ENCODE results near the gene SELENOF.

GRCh38 chr1:86856196-86856595 is 57.7 kb downstream of the SELENOF start:
- no peak for TF ChIP-seq BRCA1 (IDR thresholded peaks at IDR 0.05; ENCODE audit: low read depth, low read length)
- TF ChIP-seq MYC (IDR thresholded peaks at IDR 0.05; ENCODE audit: insufficient read depth, insufficient read length, insufficient replicate concordance, low read length, severe bottlenecking), result no peak
- no peak for TF ChIP-seq CTCF (IDR thresholded peaks at IDR 0.05 in 2 of 3, conservative IDR thresholded peaks at IDR 0.05 in 1 of 3; ENCODE audit: control insufficient read depth in 2 of 3, extremely low read depth in 1 of 3, insufficient read depth in 1 of 3, low read depth in 3 of 3, low read length in 3 of 3)
- TF ChIP-seq POLR2A (IDR thresholded peaks at IDR 0.05; ENCODE audit: low read depth, low read length), result no peak
- TF ChIP-seq JUND (IDR thresholded peaks at IDR 0.05; ENCODE audit: low read depth, low read length), result no peak
- TF ChIP-seq, protein P1, sequence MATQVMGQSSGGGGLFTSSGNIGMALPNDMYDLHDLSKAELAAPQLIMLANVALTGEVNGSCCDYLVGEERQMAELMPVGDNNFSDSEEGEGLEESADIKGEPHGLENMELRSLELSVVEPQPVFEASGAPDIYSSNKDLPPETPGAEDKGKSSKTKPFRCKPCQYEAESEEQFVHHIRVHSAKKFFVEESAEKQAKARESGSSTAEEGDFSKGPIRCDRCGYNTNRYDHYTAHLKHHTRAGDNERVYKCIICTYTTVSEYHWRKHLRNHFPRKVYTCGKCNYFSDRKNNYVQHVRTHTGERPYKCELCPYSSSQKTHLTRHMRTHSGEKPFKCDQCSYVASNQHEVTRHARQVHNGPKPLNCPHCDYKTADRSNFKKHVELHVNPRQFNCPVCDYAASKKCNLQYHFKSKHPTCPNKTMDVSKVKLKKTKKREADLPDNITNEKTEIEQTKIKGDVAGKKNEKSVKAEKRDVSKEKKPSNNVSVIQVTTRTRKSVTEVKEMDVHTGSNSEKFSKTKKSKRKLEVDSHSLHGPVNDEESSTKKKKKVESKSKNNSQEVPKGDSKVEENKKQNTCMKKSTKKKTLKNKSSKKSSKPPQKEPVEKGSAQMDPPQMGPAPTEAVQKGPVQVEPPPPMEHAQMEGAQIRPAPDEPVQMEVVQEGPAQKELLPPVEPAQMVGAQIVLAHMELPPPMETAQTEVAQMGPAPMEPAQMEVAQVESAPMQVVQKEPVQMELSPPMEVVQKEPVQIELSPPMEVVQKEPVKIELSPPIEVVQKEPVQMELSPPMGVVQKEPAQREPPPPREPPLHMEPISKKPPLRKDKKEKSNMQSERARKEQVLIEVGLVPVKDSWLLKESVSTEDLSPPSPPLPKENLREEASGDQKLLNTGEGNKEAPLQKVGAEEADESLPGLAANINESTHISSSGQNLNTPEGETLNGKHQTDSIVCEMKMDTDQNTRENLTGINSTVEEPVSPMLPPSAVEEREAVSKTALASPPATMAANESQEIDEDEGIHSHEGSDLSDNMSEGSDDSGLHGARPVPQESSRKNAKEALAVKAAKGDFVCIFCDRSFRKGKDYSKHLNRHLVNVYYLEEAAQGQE (IDR thresholded peaks at IDR 0.05; ENCODE audit: low read depth, low read length), result no peak
- TF ChIP-seq, protein P2, sequence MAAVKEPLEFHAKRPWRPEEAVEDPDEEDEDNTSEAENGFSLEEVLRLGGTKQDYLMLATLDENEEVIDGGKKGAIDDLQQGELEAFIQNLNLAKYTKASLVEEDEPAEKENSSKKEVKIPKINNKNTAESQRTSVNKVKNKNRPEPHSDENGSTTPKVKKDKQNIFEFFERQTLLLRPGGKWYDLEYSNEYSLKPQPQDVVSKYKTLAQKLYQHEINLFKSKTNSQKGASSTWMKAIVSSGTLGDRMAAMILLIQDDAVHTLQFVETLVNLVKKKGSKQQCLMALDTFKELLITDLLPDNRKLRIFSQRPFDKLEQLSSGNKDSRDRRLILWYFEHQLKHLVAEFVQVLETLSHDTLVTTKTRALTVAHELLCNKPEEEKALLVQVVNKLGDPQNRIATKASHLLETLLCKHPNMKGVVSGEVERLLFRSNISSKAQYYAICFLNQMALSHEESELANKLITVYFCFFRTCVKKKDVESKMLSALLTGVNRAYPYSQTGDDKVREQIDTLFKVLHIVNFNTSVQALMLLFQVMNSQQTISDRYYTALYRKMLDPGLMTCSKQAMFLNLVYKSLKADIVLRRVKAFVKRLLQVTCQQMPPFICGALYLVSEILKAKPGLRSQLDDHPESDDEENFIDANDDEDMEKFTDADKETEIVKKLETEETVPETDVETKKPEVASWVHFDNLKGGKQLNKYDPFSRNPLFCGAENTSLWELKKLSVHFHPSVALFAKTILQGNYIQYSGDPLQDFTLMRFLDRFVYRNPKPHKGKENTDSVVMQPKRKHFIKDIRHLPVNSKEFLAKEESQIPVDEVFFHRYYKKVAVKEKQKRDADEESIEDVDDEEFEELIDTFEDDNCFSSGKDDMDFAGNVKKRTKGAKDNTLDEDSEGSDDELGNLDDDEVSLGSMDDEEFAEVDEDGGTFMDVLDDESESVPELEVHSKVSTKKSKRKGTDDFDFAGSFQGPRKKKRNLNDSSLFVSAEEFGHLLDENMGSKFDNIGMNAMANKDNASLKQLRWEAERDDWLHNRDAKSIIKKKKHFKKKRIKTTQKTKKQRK (IDR thresholded peaks at IDR 0.05; ENCODE audit: low read depth, low read length), result no peak
- no peak for TF ChIP-seq ZZZ3 (IDR thresholded peaks at IDR 0.05; ENCODE audit: control insufficient read depth, insufficient read length, low read depth)
- no peak for TF ChIP-seq ATF3 (IDR thresholded peaks at IDR 0.05; ENCODE audit: borderline replicate concordance, extremely low read depth, low read depth, low read length)
- no peak for TF ChIP-seq TAF1 (IDR thresholded peaks at IDR 0.05; ENCODE audit: borderline replicate concordance, low read depth, low read length)
- TF ChIP-seq MEF2A (IDR thresholded peaks at IDR 0.05; ENCODE audit: insufficient read depth, low read depth, low read length), result no peak
- TF ChIP-seq, protein P3, sequence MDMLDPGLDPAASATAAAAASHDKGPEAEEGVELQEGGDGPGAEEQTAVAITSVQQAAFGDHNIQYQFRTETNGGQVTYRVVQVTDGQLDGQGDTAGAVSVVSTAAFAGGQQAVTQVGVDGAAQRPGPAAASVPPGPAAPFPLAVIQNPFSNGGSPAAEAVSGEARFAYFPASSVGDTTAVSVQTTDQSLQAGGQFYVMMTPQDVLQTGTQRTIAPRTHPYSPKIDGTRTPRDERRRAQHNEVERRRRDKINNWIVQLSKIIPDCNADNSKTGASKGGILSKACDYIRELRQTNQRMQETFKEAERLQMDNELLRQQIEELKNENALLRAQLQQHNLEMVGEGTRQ (IDR thresholded peaks at IDR 0.05; ENCODE audit: borderline replicate concordance, low read depth, low read length), result no peak
- no peak for TF ChIP-seq EP300 (IDR thresholded peaks at IDR 0.05; ENCODE audit: borderline replicate concordance in 1 of 2, control insufficient read depth in 1 of 2, low read depth in 2 of 2, low read length in 2 of 2)
- no peak for TF ChIP-seq FOXK2 (IDR thresholded peaks at IDR 0.05)
